ENCODE data around the gene TFDP1. TPM values are rescaled to one million over a fixed set of nuclear protein-coding genes. Genes with fewer than 3 reads are reported as not detected.
A peak's percentile ranks its signal among the peaks of the same experiment; 100 is the strongest.

The TFDP1 gene
- total RNA-seq, 3 donors from 2014 or later (not counting 1 experiment from before 2014, with no cell fraction given), result 26.3 to 44.3 (median 29.2) TPM

GRCh38 chr13:113595131-113595530, 10.6 kb downstream of the TFDP1 start:
- Mint-ChIP-seq H3K36me3 (no peaks in the 10 kb centered on the region), H3K27me3 (ENCODE audit: low read depth in 2 of 2) (no peaks in the 10 kb centered on the region), H3K4me3 (no peak overlapping the region), H3K4me1 (peaks cover 12 to 13% of the 10 kb centered on the region in 2 donors), H3K27ac (no peak overlapping the region), H3K9me3 (no peaks in the 10 kb centered on the region)
- Histone ChIP-seq H3K36me3 (ENCODE audit: control insufficient read depth, insufficient read depth, low read length) (no peaks in the 10 kb centered on the region), H3K4me1 (ENCODE audit: control insufficient read depth, insufficient read depth, low read length) (no peaks in the 10 kb centered on the region), H3K27ac (ENCODE audit: low read length) (no peak overlapping the region), H3K9me3 (ENCODE audit: control insufficient read depth, insufficient read depth, low read length) (peaks cover 1% of the 10 kb centered on the region), H3K27me3 (ENCODE audit: control insufficient read depth, insufficient read depth, low read length) (no peaks in the 10 kb centered on the region), H3K4me3 (ENCODE audit: low read length) (no peak overlapping the region)
- intact Hi-C loops (cut with micrococcal nuclease), result no loop called here
- ATAC-seq, result no peak
- no peak for DNase-seq
- 96% methylated on average over 8 of the region's 8 CpGs for WGBS (ENCODE audit: insufficient coverage)
- no peak for TF ChIP-seq CTCF (IDR thresholded peaks at IDR 0.05)

GRCh38 chr13:113596321-113597200, 12.0 kb downstream of the TFDP1 start:
- Histone ChIP-seq H3K9me3 (ENCODE audit: control insufficient read depth, insufficient read depth, low read length) (peaks cover 4% of the 10 kb centered on the region), H3K27ac (ENCODE audit: low read length) (no peak overlapping the region), H3K4me3 (ENCODE audit: low read length) (no peak overlapping the region), H3K4me1 (ENCODE audit: control insufficient read depth, insufficient read depth, low read length) (no peaks in the 10 kb centered on the region), H3K36me3 (ENCODE audit: control insufficient read depth, insufficient read depth, low read length) (no peaks in the 10 kb centered on the region), H3K27me3 (ENCODE audit: control insufficient read depth, insufficient read depth, low read length) (no peaks in the 10 kb centered on the region)
- Mint-ChIP-seq H3K27ac (no peak overlapping the region), H3K4me1 (peaks cover 12 to 20% of the 10 kb centered on the region in 2 donors), H3K36me3 (no peaks in the 10 kb centered on the region), H3K9me3 (no peaks in the 10 kb centered on the region), H3K4me3 (no peak overlapping the region), H3K27me3 (ENCODE audit: low read depth in 2 of 2) (no peaks in the 10 kb centered on the region)
- WGBS (ENCODE audit: insufficient coverage), result 95% methylated on average over 27 of the region's 27 CpGs
- TF ChIP-seq CTCF (IDR thresholded peaks at IDR 0.05), result no peak
- intact Hi-C loops (cut with micrococcal nuclease), result no loop called here
- ATAC-seq (no peak), DNase-seq (peak in 1 of 2 donors; percentile 3)

- 95% methylated on average over 24 of the region's 24 CpGs for WGBS (ENCODE audit: insufficient coverage)
- Mint-ChIP-seq H3K36me3 (no peaks in the 10 kb centered on the region), H3K27me3 (ENCODE audit: low read depth in 2 of 2) (no peaks in the 10 kb centered on the region), H3K27ac (no peak overlapping the region), H3K4me1 (peaks cover 12 to 26% of the 10 kb centered on the region in 2 donors), H3K4me3 (no peak overlapping the region), H3K9me3 (no peaks in the 10 kb centered on the region)
- Histone ChIP-seq H3K27ac (ENCODE audit: low read length) (no peak overlapping the region), H3K9me3 (ENCODE audit: control insufficient read depth, insufficient read depth, low read length) (peaks cover 4% of the 10 kb centered on the region), H3K36me3 (ENCODE audit: control insufficient read depth, insufficient read depth, low read length) (no peaks in the 10 kb centered on the region), H3K4me1 (ENCODE audit: control insufficient read depth, insufficient read depth, low read length) (no peaks in the 10 kb centered on the region), H3K4me3 (ENCODE audit: low read length) (no peak overlapping the region), H3K27me3 (ENCODE audit: control insufficient read depth, insufficient read depth, low read length) (no peaks in the 10 kb centered on the region)
- ATAC-seq (no peak), DNase-seq (peak in 1 of 2 donors; percentile 9)
- no peak for TF ChIP-seq CTCF (IDR thresholded peaks at IDR 0.05)
- intact Hi-C loops (cut with micrococcal nuclease), result no loop called here
These were observed 13.0 kb downstream of the TFDP1 start for GRCh38 chr13:113597391-113598080.
